Right kidney (tissue), 9 donors: ENCODE data around the gene AP1B1.
"Not testable (repeated sequence)": the region's sequence is repeated elsewhere in the genome, so short reads cannot be mapped to it uniquely, and the experiment has no call there.

Experiments used
- DNase-seq: peaks from one replicate; pipeline ENCODE4 v3.0.0-alpha.2; 2016
- long read RNA-seq, 8 donors: transcript quantifications; one replicate each; lab custom pipeline, GENCODE V29; 2026

AP1B1 gene
- long read RNA-seq, donor 1: 0 reads
- long read RNA-seq, donor 2, full-length matches to known transcripts: 2 of 2 reads
- long read RNA-seq, donor 2, partial matches to known transcripts: 0 of 2 reads
- long read RNA-seq, donor 2, other reads (novel, unspliced or antisense): 0 of 2 reads
- long read RNA-seq, donor 3, full-length matches to known transcripts: 2 of 56 reads
- long read RNA-seq, donor 3, partial matches to known transcripts: 49 of 56 reads
- long read RNA-seq, donor 3, other reads (novel, unspliced or antisense): 5 of 56 reads
- long read RNA-seq, donor 4, full-length matches to known transcripts: 2 of 8 reads
- long read RNA-seq, donor 4, partial matches to known transcripts: 6 of 8 reads
- long read RNA-seq, donor 4, other reads (novel, unspliced or antisense): 0 of 8 reads
- long read RNA-seq, donor 5, full-length matches to known transcripts: 4 of 18 reads
- long read RNA-seq, donor 5, partial matches to known transcripts: 9 of 18 reads
- long read RNA-seq, donor 5, other reads (novel, unspliced or antisense): 5 of 18 reads
- long read RNA-seq, donor 6, full-length matches to known transcripts: 2 of 24 reads
- long read RNA-seq, donor 6, partial matches to known transcripts: 22 of 24 reads
- long read RNA-seq, donor 6, other reads (novel, unspliced or antisense): 0 of 24 reads
- long read RNA-seq, donor 7, full-length matches to known transcripts: 4 of 41 reads
- long read RNA-seq, donor 7, partial matches to known transcripts: 37 of 41 reads
- long read RNA-seq, donor 7, other reads (novel, unspliced or antisense): 0 of 41 reads
- long read RNA-seq, donor 8, full-length matches to known transcripts: 5 of 16 reads
- long read RNA-seq, donor 8, partial matches to known transcripts: 11 of 16 reads
- long read RNA-seq, donor 8, other reads (novel, unspliced or antisense): 0 of 16 reads

GRCh38 chr22:29387921-29388758 lies at the start of gene AP1B1:
Gene AP1B1 (minus strand): TSS chr22:29388570. CDS start chr22:29367243, 21,327 bp downstream.
- peak; percentile 76 for DNase-seq

GRCh38 chr22:29435236-29436136 lies 47.1 kb upstream of the AP1B1 start:
- no peak for DNase-seq

GRCh38 chr22:29434288-29434687 lies 45.9 kb upstream of the AP1B1 start:
- DNase-seq: no peak

- DNase-seq: no peak
These were observed 45.5 kb upstream of the AP1B1 start for GRCh38 chr22:29433856-29434255.

- DNase-seq: no peak
These were observed 43.6 kb upstream of the AP1B1 start for GRCh38 chr22:29431986-29432385.

- no peak for DNase-seq
These were observed 38.9 kb upstream of the AP1B1 start for GRCh38 chr22:29427176-29427760.

GRCh38 chr22:29426476-29426875 lies 38.1 kb upstream of the AP1B1 start:
- no peak for DNase-seq

- DNase-seq: not testable (repeated sequence)
These were observed 30.3 kb upstream of the AP1B1 start for GRCh38 chr22:29418704-29419103.

GRCh38 chr22:29414951-29415591 lies 26.7 kb upstream of the AP1B1 start:
- DNase-seq: not testable (repeated sequence)

- not testable (repeated sequence) for DNase-seq
These were observed 24.4 kb upstream of the AP1B1 start for GRCh38 chr22:29412772-29413171.

- not testable (repeated sequence) for DNase-seq
These were observed 23.3 kb upstream of the AP1B1 start for GRCh38 chr22:29411569-29412211.

GRCh38 chr22:29408940-29409339 lies 20.6 kb upstream of the AP1B1 start:
- DNase-seq: no peak

- not testable (repeated sequence) for DNase-seq
These were observed 13.2 kb upstream of the AP1B1 start for GRCh38 chr22:29401538-29401937.

- DNase-seq: no peak
These were observed 12.2 kb upstream of the AP1B1 start for GRCh38 chr22:29400576-29400975.

- no peak for DNase-seq
These were observed 9.4 kb upstream of the AP1B1 start for GRCh38 chr22:29397791-29398190.

GRCh38 chr22:29396126-29396525 lies 7.8 kb upstream of the AP1B1 start:
- DNase-seq: no peak

- peak; percentile 38 for DNase-seq
These were observed 6.7 kb upstream of the AP1B1 start for GRCh38 chr22:29394931-29395581.

- no peak for DNase-seq
These were observed 4.7 kb upstream of the AP1B1 start for GRCh38 chr22:29393019-29393608.

- DNase-seq: no peak
These were observed 3.2 kb upstream of the AP1B1 start for GRCh38 chr22:29391546-29391945.
